Cerebellar nuclear complex (tissue), 1 donor: Measurements from ENCODE around the gene MAST4.

ENCODE experiments used
- DNase-seq, 2 experiments: peaks; one replicate each; lab custom pipeline; 2025; lab: John Stamatoyannopoulos, UW

MAST4 gene

DNA sequence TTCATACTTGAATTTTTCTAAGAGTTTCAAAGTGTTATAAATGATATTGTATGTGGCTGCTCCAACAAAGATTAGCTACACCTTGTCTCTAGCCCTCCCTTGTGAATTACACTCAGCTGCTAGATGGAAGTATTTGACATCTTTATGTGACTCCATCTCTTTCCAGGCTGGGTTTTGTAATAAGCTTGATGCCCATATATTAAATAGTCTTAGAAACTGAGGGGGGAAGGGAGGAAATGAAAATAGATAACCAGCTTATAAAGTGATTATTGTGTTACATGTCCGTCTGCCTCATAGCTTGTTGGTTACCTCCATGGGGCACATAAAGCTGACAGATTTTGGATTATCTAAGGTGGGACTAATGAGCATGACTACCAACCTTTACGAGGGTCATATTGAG is 537.0 kb downstream of the MAST4 start:
- no peak for DNase-seq

DNA sequence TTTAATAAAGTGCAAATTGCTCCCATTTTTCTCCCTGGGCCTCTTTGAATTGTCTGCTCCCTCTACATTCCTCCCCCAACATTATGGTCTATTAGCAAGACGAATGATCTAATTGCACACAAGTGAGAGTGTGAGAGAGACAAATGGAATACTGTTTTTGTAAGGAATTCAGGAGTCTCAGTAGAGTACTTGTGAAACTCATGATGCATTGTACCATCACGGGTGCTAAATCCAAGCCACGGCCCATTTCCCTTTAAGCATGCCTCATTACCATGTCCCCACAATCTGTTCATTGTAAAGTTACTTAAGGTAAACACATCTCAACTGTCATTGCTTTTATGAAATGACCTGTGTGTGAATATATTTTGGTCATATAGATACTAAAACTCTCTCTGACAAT is 537.6 kb downstream of the MAST4 start:
- no peak for DNase-seq

DNA sequence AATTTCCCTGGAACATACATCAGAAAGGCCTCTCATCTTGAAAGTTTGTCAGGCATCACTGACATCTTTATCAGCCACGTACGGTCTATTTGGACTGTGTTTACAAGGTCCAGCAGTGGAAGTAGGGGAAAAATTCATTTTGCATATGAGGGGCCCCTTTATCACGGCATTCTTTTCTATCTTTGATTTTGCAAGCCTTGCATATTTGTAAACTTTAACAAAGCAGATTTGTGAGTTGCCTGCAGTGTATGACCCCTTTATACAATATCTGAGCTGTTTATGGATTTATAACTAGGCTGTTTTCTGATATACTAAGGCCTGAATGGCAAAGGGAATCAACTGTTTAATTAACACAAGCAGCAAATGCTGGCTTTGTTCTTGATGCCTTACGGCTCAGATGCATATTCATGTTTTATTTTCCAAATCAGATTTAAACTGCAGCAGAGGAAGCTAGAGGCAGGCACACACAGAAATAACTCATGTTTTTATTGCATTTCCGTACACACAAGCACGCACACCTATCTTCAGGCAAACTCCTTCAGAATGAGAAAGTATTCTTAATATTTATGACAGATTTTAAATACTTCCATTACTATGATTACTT is 539.3 kb downstream of the MAST4 start:
- DNase-seq: no peak

DNA sequence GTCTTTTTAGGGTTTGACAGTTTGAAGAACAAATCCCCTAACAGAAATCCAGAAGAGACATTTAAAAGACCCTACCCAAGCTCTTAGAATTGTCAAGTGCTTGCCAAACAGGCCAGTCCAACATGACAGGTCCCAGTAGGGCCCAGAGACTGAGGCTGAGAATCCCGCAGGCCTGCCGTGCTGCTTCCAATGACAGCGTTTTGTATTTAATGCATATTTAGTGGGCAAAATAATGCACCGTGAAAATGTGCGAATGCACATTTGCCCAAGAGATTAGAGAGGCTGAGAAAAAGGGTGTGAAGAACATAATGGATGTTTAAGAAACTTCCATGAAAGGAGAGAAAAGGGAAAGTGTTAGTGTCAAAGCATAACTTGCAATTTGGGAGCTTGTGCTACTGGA is 542.8 kb downstream of the MAST4 start:
- no peak for DNase-seq

DNA sequence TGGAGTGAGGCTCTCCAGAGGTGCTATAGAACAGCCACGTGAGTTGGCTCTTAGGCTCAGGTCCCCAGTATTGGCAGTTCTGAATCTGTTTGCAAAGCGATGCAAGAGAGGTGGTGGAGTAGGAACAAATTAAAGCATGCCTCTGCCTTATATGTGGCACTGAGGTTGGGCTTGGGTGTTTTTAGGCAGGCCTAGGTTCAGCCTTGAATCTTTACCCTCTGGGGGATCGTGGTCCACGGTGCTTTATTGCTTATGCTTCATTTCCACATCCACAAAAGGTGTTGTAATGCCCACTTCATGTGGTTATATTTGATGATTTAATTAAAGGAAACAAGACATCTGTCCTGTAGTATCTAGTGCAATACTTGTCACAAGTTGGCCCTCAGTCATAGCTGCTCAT is 544.2 kb downstream of the MAST4 start:
- DNase-seq: no peak

DNA sequence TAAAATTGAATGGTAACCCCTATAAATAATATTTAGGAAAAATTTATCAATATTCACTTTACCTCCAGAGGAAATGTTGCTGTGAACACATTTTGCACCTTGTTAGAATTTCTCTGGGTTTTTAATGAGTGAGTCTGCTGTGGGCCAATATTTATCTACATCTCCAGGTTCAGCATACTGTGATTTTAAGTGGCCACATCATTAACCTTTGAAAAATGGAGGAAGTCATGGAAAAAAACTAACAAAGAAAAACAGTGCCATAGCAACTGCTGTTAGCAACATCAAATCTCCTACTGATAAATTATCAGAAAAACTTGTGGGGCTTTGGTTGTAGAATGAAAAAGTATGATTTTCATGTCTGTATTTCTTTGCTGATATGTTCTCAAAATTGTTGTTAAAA is 545.5 kb downstream of the MAST4 start:
- DNase-seq: no peak

DNA sequence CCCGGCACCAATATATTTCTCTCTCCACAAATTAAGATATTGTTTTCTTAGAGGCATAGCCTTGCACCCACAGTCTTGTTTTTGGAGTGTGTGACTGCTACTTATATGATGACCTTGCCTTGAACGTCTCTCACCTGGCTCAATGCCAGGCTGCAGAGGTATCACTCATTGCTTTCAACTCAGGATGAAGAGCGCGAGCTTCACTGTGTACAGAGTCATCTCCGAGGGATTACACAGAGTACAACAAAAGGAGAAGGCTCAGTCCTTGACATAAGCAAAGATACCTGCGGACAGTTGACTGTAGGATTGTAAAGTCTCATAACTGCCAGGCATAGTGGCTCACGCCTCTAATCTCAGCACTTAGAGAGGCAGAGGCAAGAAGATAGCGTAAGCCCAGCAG is 546.6 kb downstream of the MAST4 start:
- no peak for DNase-seq

DNA sequence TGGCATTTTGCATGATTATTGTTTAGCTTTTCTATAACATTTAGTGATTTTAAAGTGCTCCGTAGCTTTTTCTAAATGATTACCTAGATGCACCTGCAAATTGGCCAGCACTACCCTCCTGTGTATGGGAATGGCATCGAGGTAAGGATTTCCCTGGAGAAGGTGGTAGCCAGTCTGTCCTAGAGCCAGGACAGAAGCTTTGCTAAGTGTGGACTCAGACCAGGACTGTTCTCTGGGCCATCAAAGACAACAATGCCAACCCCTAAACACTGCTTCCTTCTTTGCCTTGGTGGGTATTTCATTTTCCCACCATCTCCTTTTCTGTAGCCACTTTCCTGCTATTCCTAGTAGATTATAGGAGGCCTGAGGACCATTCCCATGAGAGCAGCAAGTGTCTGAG is 547.4 kb downstream of the MAST4 start:
- DNase-seq: no peak

DNA sequence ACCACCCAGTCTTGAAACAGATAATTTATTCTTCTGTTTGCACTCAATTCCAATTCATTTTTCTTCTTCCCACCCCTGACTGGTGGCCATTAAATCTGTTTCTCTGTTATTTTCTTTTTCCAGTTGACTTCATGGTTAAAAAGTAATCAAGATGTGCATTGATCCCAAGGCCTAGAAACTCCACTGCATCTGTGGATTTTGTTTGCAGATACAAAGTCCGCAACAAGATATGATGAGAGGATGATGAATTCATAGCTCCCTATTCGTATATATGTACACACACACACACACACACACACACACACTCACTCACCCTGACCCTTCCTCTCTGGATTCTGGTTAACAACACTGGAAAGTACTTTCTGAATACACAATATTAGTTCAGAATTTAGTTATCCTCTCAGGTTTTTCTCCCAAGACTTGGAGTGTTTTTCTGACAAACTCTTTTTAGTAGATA is 548.0 kb downstream of the MAST4 start:
- no peak for DNase-seq

DNA sequence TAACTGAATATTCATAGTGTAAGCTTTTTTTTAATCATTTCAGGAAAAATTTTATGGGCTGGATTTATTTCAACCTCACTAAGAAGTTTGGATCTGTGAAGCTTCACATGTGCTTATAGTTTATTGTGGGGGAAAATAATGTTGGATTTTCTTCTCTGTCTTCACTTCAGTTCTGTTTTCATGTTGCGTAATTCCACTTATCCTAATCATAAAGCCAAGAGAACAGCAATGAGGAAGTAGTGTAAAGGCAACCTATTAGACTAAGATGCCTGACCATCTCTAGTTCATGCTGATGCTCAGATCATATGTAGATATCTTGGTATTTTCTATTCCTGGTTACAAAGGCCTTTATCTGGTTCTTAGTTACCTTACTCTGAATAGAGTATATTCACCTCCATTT is 550.4 kb downstream of the MAST4 start:
- DNase-seq: no peak

DNA sequence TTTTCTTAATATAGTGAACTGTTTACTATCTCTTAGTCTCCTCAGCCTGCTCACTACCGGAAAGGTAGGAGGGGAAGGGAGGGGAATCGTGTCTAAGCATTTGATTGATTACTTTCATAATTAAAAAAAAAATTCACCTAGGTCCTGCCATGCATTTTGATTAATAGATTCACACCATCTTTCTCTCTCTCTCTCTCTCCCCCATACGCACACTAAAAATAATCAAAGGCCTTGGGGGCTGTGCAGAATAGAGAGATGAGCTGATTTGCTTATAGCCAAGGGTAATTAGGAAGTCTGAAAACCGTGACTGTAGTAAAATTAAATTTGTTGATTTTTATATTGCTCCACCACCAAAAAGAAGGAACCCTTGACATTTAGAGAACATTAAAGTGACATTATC is 550.8 kb downstream of the MAST4 start:
- DNase-seq: no peak

DNA sequence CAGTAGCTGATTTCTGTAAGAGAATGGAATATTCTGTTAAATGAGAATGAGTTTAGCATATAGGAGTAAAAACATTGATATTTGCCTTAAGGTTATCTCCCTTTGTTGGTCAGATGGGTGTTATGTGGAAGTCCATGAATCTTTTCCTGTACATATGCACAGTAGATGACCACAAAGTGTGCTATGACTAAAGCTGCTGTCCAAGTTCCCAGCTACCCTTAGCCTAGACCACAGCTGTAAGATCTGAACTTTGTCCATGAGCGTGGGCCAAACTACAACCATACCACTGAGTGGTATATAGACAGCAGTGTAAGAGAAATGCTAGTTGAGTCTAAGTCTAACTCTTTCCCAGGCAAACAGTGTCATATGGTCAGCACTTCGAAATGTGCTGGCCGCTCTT is 551.6 kb downstream of the MAST4 start:
- no peak for DNase-seq

DNA sequence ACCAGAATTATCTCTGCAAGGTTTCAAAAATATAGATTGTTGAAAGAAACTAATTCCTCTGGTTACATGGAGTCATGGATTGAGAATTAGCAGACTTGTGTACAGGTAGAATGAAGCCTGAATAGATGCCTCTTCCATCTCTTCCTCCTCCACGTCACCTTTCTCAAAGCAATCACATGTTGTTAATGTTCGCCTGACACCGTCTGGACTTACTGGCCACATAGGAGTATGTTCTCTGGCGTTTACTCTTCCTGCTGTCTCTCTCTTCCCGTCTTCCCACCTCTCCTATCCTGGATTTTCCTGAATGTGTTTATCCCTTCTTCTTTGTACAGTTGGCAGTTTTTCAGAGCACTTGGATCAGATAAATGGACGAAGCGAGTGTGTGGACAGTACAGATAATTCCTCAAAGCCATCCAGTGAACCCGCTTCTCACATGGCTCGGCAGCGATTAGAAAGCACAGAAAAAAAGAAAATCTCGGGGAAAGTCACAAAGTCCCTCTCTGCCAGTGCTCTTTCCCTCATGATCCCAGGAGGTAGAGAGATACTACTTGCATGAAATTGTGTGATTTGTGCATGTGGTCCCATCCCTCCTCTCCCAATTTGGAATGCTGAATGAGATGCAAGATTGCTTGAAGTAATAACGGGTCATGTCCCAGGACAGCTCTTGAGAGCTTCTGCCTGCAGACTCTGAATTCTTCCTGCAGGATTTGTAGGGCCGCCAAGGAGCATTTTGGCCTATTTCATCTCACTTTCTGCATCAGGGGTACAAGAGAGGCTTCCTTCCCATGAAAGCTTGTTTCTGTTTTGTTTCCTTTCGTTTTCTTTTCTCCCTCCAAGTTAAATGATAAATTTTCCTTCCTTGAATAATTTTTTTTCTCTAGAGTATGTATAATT is 553.1 kb downstream of the MAST4 start:
- DNase-seq: no peak

DNA sequence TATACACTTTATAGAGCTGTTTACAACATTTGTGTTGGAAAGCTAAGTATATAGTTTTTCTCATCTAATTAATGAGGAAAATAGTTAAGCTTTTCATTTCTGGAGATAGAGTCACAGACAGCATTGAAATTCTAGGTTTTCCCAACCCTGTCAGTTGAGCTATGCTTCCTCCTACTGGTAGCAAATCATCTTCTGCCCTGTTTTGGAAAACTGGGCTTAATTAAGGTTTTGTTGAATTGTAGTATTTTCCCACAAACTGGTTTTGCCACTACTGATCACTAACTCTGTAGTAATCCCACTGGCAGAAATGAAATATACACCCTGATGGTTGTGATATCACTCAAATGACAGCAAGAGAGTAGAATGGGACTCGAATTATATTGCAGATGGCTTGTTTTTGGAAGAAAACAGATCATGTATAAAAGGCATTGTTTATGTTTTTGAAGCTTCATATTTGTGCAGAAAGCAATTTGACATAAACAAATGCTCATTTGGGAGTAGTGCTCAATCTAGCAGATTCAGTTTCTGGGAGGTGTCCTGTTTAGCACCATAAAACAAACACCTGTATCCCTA is 553.8 kb downstream of the MAST4 start:
- no peak for DNase-seq

DNA sequence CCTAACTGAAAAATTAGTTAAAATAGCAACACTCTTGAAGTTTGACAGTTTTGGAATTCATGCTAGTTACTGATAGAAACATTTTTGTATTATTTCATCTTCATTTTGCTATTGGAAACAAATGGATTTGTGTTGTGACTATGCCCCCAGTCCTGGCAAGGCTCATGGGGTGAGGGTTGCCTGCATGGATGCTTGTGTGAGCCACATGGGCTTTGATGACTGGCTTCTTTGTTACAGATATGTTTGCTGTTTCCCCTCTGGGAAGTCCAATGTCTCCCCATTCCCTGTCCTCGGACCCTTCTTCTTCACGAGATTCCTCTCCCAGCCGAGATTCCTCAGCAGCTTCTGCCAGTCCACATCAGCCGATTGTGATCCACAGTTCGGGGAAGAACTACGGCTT is 556.2 kb downstream of the MAST4 start:
- no peak for DNase-seq

DNA sequence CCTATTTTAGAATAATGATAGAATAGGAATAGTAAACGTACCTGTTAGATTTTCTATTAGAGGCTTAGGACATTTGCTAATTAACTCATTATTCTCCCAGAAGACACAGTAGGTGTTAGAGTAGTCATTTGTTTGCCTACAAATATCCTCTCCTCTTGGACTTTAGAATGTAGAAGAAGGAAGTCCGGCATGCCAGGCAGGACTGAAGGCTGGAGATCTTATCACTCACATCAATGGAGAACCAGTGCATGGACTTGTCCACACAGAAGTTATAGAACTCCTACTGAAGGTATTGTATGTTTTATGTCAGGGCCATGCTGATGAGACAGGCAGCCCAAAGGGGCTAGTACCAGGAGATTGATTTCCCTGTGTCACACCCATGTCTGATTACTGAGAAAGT is 557.1 kb downstream of the MAST4 start:
- DNase-seq: no peak

DNA sequence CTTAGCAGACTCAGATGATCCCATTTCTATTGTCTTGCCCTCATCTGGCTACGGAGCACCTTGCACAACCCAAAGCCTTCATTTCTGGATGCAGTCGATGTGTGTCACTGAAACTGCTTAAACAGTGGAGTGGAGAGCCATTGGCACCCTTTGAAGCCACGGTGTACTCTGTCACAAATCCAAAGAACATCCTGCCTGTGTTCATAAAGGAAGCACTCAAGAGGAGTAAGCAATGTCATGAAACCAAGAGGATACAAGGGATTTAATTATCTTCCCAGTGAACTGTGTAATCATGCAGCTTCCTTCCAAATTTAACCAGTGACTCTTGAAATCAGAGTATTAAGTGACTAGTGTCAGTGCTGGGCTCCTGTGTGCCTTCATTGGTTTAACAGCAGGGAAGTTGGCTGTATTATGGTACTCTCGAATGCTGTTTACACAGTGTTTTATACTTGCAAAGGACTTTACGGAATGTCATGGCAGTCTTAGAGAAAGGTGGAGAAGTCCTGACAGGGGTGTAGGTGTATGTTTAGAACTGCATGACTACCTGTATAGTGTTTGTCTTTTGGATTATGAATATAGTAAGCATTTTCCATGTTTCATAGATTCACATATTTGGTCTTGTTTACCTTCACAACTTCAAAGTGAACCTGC is 558.5 kb downstream of the MAST4 start:
- DNase-seq: no peak

DNA sequence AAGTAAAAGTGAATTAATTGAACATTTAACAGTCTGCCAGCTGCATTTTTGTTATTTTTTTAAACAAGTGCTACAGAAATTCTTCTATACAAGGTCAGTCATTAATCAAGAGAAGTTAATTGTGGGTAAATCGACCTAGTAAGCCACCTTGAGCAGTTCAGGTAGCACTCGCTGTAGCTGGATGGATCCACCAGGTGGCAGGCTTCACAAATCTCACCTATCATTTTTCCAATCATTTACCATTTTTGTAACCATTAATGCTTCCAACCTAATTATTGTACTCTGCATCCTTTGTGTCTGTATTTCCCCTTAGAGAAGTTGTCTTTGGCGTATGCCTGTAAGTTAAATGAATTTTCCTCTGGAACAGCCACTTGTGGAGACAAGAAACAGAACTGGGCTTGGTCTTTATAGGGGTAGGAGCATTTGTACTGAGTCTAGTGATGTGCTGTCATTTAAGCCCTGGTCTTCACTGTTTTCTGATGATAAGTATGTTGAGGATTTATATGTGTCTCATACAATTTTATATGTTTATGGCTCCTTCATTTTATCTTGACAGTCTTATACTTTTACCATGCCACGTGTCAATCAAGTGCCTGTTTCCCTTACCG is 560.9 kb downstream of the MAST4 start:
- DNase-seq: no peak

DNA sequence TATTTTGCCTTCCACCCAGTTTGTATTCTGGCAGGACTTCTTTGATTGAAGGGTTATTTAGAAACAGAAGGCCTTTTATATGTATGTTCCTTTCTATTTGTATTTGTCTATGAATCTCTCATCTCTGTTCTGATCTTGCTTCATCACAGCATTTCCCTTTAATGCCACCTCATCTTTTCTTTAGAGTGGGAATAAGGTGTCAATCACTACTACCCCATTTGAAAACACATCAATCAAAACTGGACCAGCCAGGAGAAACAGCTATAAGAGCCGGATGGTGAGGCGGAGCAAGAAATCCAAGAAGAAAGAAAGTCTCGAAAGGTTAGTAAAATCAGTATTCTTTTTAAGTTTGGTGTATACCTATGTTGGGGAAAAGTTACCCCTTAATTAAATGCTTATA is 564.1 kb downstream of the MAST4 start:
- no peak for DNase-seq

DNA sequence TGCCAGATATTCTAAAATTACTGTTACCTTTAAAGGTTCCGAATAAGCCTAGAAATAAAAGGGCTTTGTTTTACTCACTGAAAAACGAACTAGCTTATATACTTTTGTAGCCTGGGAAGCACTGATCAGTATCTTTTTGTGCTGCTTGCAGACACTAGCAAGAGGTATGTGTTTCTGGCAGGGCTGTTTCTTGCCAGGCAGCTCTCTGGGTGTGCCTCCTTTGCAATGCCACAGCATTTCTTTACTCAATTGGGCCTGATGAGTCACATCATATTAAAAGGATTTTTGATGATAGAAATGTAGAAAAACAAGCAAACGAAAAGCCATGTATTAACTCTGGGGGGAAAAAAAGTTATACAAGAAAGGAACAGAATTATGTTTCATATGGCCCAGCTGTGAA is 564.8 kb downstream of the MAST4 start:
- DNase-seq: no peak

DNA sequence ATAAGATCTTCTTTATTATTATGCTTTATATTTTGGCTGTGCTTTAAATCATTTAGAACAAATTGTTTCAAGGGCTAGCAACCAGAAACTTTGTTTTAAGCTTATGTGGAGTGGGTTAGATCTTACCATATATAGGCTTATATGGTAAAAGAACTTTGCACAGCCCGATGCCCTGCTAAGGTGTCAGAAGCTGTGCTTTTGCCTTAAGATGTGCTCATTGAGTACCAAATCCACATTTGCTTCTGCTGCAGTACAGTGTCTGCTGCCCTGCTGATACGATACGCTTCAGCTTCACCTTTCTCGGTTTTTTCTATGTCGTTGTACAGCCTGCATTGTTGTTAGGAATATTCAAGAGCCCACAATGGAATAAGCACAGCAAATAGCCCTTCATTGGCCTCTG is 565.6 kb downstream of the MAST4 start:
- DNase-seq: no peak

DNA sequence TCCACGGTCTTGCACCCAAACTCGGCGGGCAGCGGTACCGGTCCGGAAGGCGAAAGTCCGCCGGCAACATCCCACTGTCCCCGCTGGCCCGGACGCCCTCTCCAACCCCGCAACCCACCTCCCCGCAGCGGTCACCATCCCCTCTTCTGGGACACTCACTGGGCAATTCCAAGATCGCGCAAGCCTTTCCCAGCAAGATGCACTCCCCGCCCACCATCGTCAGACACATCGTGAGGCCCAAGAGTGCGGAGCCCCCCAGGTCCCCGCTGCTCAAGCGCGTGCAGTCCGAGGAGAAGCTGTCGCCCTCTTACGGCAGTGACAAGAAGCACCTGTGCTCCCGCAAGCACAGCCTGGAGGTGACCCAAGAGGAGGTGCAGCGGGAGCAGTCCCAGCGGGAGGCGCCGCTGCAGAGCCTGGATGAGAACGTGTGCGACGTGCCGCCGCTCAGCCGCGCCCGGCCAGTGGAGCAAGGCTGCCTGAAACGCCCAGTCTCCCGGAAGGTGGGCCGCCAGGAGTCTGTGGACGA is 567.1 kb downstream of the MAST4 start:
- DNase-seq: no peak
